22Rv1 (cell line): Measurements from ENCODE around the gene MOGAT2.
"Not testable (repeated sequence)": the region's sequence is repeated elsewhere in the genome, so short reads cannot be mapped to it uniquely, and the experiment has no call there.

Experiments used
- ZFX ChIP-seq: fragments of 450-650 bp; IDR thresholded peaks from 2 replicates; pipeline ENCODE4 v1.6.1; 2017; ENCODE audit warnings: antibody characterized with exemption, borderline replicate concordance
- TF ChIP-seq, protein P1 (sequence below): fragments of 450-650 bp; IDR thresholded peaks from 2 replicates; pipeline ENCODE4 v1.5.1; 2017; ENCODE audit warnings: mild to moderate bottlenecking

DNA sequence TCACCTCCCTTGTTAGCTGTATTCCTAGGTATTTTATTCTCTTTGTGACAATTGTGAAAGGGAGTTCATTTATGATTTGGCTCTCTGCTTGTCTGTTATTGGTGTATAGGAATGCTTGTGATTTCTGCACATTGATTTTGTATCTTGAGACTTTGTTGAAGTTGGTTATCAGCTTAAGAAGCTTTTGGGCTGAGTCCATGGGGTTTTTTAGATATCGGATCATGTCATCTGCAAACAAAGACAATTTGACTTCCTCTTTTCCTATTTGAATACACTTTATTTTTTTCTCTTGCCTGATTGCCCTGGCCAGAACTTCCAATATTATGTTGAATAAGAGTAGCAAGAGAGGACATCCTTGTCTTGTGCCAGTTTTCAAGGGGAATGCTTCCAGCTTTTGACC, 33.8 kb upstream of the MOGAT2 start:
- TF ChIP-seq, protein P1, sequence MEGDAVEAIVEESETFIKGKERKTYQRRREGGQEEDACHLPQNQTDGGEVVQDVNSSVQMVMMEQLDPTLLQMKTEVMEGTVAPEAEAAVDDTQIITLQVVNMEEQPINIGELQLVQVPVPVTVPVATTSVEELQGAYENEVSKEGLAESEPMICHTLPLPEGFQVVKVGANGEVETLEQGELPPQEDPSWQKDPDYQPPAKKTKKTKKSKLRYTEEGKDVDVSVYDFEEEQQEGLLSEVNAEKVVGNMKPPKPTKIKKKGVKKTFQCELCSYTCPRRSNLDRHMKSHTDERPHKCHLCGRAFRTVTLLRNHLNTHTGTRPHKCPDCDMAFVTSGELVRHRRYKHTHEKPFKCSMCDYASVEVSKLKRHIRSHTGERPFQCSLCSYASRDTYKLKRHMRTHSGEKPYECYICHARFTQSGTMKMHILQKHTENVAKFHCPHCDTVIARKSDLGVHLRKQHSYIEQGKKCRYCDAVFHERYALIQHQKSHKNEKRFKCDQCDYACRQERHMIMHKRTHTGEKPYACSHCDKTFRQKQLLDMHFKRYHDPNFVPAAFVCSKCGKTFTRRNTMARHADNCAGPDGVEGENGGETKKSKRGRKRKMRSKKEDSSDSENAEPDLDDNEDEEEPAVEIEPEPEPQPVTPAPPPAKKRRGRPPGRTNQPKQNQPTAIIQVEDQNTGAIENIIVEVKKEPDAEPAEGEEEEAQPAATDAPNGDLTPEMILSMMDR = not testable (repeated sequence)
- not testable (repeated sequence) for TF ChIP-seq ZFX
